Trophoblast cell (in vitro differentiated cells and primary cell): ENCODE results near the gene TAGLN.

ENCODE experiments used
- DNase-seq, 2 donors: peaks; one replicate each; pipeline ENCODE4 v3.0.0-alpha.2; 2016
- H2AFZ ChIP-seq: 2 replicates; pipeline ENCODE4 v1.6.1; 2013; ENCODE audit warnings: low read length, moderate library complexity, mild to moderate bottlenecking; ENCODE audit not compliant: insufficient read depth, poor library complexity
- H2AK5ac ChIP-seq: 2 replicates; pipeline ENCODE4 v1.6.1; 2013; ENCODE audit warnings: mild to moderate bottlenecking, low read length
- H2BK120ac ChIP-seq: 2 replicates; pipeline ENCODE4 v1.6.1; 2013; ENCODE audit warnings: low read length, mild to moderate bottlenecking, moderate library complexity; ENCODE audit not compliant: insufficient read depth, poor library complexity
- H2BK12ac ChIP-seq: 2 replicates; pipeline ENCODE4 v1.6.1; 2013; ENCODE audit warnings: mild to moderate bottlenecking, low read length, moderate library complexity
- H2BK5ac ChIP-seq: 2 replicates; pipeline ENCODE4 v1.6.1; 2013; ENCODE audit warnings: low read length, low read depth, moderate library complexity, mild to moderate bottlenecking; ENCODE audit not compliant: poor library complexity
- H3K14ac ChIP-seq: 2 replicates; pipeline ENCODE4 v1.6.1; 2013; ENCODE audit warnings: mild to moderate bottlenecking, low read length
- H3K18ac ChIP-seq: 2 replicates; pipeline ENCODE4 v1.6.1; 2013; ENCODE audit warnings: mild to moderate bottlenecking, low read length
- H3K23ac ChIP-seq: 2 replicates; pipeline ENCODE4 v1.6.1; 2013; ENCODE audit warnings: low read length
- H3K27ac ChIP-seq: 2 replicates; pipeline ENCODE4 v1.5.1; 2013; ENCODE audit warnings: low read depth, mild to moderate bottlenecking, inconsistent platforms, low read length, moderate library complexity
- H3K27me3 ChIP-seq: 2 replicates; pipeline ENCODE4 v1.6.1; 2013; ENCODE audit warnings: inconsistent platforms, mild to moderate bottlenecking, low read length, moderate library complexity; ENCODE audit not compliant: insufficient read depth
- H3K36me3 ChIP-seq, 2 experiments: 1 replicate in 1 of 2; 2 replicates in 1 of 2; pipeline ENCODE4 v1.6.1; 2013; ENCODE audit warnings: low read length in 2 of 2, mild to moderate bottlenecking in 2 of 2, moderate library complexity in 1 of 2; ENCODE audit not compliant: insufficient read depth in 2 of 2, control insufficient read depth in 1 of 2
- H3K4ac ChIP-seq: 2 replicates; pipeline ENCODE4 v1.6.1; 2013; ENCODE audit warnings: low read depth, mild to moderate bottlenecking, low read length, moderate library complexity
- H3K4me1 ChIP-seq, 2 experiments: 1 replicate in 1 of 2; 2 replicates in 1 of 2; pipeline ENCODE4 v1.6.1; 2013; ENCODE audit warnings: low read length in 2 of 2, mild to moderate bottlenecking in 2 of 2, moderate library complexity in 1 of 2; ENCODE audit not compliant: insufficient read depth in 2 of 2, control insufficient read depth in 1 of 2
- H3K4me2 ChIP-seq: 2 replicates; pipeline ENCODE4 v1.6.1; 2013; ENCODE audit warnings: inconsistent platforms, mild to moderate bottlenecking, low read length, moderate library complexity
- H3K4me3 ChIP-seq: 2 replicates; pipeline ENCODE4 v1.5.1; 2013; ENCODE audit warnings: mild to moderate bottlenecking, low read depth, low read length, inconsistent platforms
- H3K79me1 ChIP-seq: one replicate; pipeline ENCODE4 v1.6.1; 2013; ENCODE audit warnings: low read length
- H3K79me2 ChIP-seq: 2 replicates; pipeline ENCODE4 v1.6.1; 2013; ENCODE audit warnings: low read length, mild to moderate bottlenecking; ENCODE audit not compliant: control insufficient read depth, insufficient read depth, poor library complexity
- H3K9ac ChIP-seq: 2 replicates; pipeline ENCODE4 v1.6.1; 2013; ENCODE audit warnings: mild to moderate bottlenecking, low read length
- H3K9me3 ChIP-seq: 2 replicates; pipeline ENCODE4 v1.6.1; 2013; ENCODE audit warnings: low read depth, mild to moderate bottlenecking, control low read depth, inconsistent platforms, low read length; ENCODE audit not compliant: insufficient read depth
- H4K12ac ChIP-seq: 2 replicates; pipeline ENCODE4 v1.6.1; 2013; ENCODE audit warnings: low read depth, mild to moderate bottlenecking, low read length, moderate library complexity
- H4K8ac ChIP-seq: 2 replicates; pipeline ENCODE4 v1.6.1; 2013; ENCODE audit warnings: low read depth, mild to moderate bottlenecking, low read length, moderate library complexity
- H4K91ac ChIP-seq: one replicate; pipeline ENCODE4 v1.6.1; 2013; ENCODE audit warnings: low read depth, mild to moderate bottlenecking, low read length, moderate library complexity
- WGBS: extraction: QIAGEN DNeasy Blood & Tissue Kit; methylation state at CpG from one replicate; pipeline ENCODE4 v1.1.7; 2013; ENCODE audit warnings: missing lambda C conversion rate; ENCODE audit not compliant: insufficient read length, insufficient coverage; ENCODE audit errors: extremely low coverage; 5-methylcytosine and 5-hydroxymethylcytosine counted together

Gene TAGLN

DNA sequence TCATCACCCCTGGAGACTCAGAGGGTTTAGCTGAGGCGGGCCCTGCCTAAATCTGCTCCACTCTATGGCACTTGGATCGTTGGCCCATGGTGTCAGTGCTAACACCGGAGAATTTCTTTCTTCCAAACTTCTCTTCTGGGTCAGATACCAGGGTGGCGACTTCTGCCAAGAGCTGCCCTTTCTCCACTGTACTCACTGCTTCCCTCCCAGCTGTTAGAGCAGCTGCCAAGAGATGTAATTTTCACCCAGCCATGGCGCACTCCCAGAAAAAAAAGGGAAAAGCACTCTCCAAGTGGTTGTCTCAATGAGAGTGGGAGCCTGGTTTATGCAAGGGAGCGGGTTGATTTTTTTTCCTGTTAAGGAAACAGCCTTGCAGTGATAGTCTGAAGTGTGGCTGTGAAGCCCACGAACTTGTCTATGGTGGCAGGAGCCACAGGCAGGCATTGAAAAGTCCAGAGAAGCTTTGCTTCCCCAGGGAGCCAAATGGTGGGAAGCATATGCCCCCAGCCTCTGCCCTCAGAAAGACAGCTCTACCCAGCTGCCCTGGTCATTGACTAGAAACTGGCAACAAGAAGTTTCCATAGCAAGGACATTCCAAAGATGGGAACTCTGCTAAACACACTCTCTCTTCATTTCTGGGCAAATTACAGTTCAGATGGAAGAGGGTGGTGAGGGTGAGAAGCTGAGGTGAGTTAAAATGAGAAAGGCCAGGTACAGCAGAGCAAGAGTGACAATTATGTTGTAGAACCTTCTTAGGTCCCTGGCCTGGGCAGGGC lies 22.0 kb downstream of the TAGLN start:
- Histone ChIP-seq H4K91ac (no peak overlapping the region), H3K27ac (no peak overlapping the region), H2BK12ac (no peak overlapping the region), H3K4ac (no peak overlapping the region), H3K79me1 (no peaks in the 10 kb centered on the region), H4K8ac (no peak overlapping the region), H2AFZ (no peak overlapping the region), H2BK5ac (no peak overlapping the region), H3K27me3 (no peaks in the 10 kb centered on the region), H4K12ac (no peak overlapping the region), H3K23ac (no peak overlapping the region), H3K14ac (no peak overlapping the region), H2BK120ac (no peak overlapping the region), H3K9ac (no peak overlapping the region), H3K9me3 (no peaks in the 10 kb centered on the region), H3K79me2 (peaks cover 2% of the 10 kb centered on the region), H3K4me3 (no peak overlapping the region), H3K36me3 (peaks cover 60 to 71% of the 10 kb centered on the region in 2 experiments), H3K4me1 (peaks cover 0 to 5% of the 10 kb centered on the region in 2 experiments), H3K18ac (no peak overlapping the region), H2AK5ac (no peak overlapping the region), H3K4me2 (no peak overlapping the region)
- WGBS, result no CpG with 5 or more reads among the region's 7 CpGs
- no peak for DNase-seq

GRCh38 chr11:117221775-117222517 lies 22.8 kb downstream of the TAGLN start:
- H3K79me2 ChIP-seq, result peaks cover 2% of the 10 kb centered on the region
- H2BK5ac ChIP-seq, result no peak overlapping the region
- H3K4me2 ChIP-seq, result no peak overlapping the region
- H4K8ac ChIP-seq, result no peak overlapping the region
- WGBS, result no CpG with 5 or more reads among the region's 7 CpGs
- no peak overlapping the region for H3K9ac ChIP-seq
- no peak overlapping the region for H3K4ac ChIP-seq
- no peak overlapping the region for H4K91ac ChIP-seq
- no peaks in the 10 kb centered on the region for H3K79me1 ChIP-seq
- peaks cover 62 to 74% of the 10 kb centered on the region in 2 experiments for H3K36me3 ChIP-seq
- peaks cover 0 to 5% of the 10 kb centered on the region in 2 experiments for H3K4me1 ChIP-seq
- H3K4me3 ChIP-seq, result no peak overlapping the region
- no peak overlapping the region for H4K12ac ChIP-seq
- no peak overlapping the region for H2BK120ac ChIP-seq
- no peaks in the 10 kb centered on the region for H3K27me3 ChIP-seq
- no peaks in the 10 kb centered on the region for H3K9me3 ChIP-seq
- H3K23ac ChIP-seq, result no peak overlapping the region
- H3K27ac ChIP-seq, result no peak overlapping the region
- H2AFZ ChIP-seq, result no peak overlapping the region
- no peak overlapping the region for H2BK12ac ChIP-seq
- no peak overlapping the region for H2AK5ac ChIP-seq
- no peak overlapping the region for H3K14ac ChIP-seq
- DNase-seq, result no peak
- H3K18ac ChIP-seq, result no peak overlapping the region

DNA sequence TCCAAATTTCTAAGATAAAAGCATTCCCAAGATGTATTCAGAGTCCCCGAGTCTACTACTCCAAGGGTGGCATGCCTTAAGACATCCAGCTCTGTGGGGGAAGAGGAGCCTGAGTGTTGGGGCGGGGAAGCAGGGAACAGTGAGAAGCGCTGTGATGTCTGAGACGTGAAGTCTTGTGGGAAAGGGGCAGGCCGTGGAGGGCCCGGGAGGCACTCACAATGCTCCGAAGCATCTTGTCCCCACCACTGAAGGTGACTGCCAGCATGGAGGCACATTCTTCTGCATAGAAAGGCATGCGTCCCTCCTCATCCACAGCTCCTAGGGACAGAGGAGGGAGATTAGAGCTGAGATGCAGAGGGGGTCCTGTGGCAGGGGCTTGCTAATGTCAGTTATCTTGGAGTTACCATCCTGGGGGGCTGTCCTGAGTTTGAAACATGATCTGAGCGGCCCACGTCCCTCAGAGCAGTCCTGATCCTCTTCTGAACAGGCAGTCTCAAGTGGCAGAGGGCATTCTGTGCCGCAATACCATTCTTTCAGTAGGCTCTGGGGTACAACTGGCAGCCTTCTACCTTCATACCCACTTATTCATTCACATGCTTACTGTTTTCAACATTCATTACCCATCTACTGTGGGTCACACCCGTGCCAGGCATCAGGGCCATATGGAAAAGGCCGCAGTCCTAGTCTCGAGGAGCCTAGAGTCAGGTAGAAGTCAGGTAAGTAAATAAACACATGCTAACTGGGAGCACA lies 24.0 kb downstream of the TAGLN start:
- Histone ChIP-seq H3K27me3 (no peaks in the 10 kb centered on the region), H3K9ac (no peak overlapping the region), H2AFZ (no peak overlapping the region), H3K4me2 (no peak overlapping the region), H2BK5ac (no peak overlapping the region), H3K4me3 (no peak overlapping the region), H3K4me1 (peaks cover 0 to 5% of the 10 kb centered on the region in 2 experiments), H4K12ac (no peak overlapping the region), H3K79me1 (no peaks in the 10 kb centered on the region), H2AK5ac (no peak overlapping the region), H3K9me3 (no peaks in the 10 kb centered on the region), H3K79me2 (peaks cover 2% of the 10 kb centered on the region), H3K36me3 (peaks cover 66 to 73% of the 10 kb centered on the region in 2 experiments), H3K14ac (no peak overlapping the region), H3K23ac (no peak overlapping the region), H3K18ac (no peak overlapping the region), H3K27ac (no peak overlapping the region), H2BK12ac (no peak overlapping the region), H4K8ac (no peak overlapping the region), H3K4ac (no peak overlapping the region), H4K91ac (no peak overlapping the region), H2BK120ac (no peak overlapping the region)
- WGBS, result no CpG with 5 or more reads among the region's 14 CpGs
- DNase-seq, result peak in 1 of 2 donors; percentile 33
